ENCODE results near the gene CAMTA1. TPM values are rescaled to one million over a fixed set of nuclear protein-coding genes. Genes with fewer than 3 reads are reported as not detected.

CAMTA1 gene
- polyA plus RNA-seq, 1 of the 3 experiments (the other 2 are of a cell fraction) = 63.1 TPM

DNA sequence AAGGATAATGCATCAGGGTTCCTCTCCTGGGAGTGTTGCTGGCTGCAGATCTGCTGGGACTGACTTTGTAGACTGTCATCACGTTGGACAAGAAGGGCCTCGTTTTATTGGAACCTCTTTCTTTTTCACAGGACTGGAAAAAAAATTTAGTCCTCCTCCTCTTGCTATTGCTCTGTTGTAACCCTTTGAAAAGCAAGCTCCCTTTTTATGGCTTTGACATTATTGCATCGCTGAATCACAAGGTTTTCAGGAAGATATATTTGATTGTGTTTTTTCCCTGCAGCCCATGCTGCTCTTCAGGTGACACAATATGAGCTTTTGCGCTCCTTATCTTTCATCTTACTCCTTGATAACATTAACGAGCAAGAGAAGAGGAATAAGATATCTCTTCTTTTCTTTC is 290.9 kb downstream of the CAMTA1 start (continued):
- TF ChIP-seq, protein P1, sequence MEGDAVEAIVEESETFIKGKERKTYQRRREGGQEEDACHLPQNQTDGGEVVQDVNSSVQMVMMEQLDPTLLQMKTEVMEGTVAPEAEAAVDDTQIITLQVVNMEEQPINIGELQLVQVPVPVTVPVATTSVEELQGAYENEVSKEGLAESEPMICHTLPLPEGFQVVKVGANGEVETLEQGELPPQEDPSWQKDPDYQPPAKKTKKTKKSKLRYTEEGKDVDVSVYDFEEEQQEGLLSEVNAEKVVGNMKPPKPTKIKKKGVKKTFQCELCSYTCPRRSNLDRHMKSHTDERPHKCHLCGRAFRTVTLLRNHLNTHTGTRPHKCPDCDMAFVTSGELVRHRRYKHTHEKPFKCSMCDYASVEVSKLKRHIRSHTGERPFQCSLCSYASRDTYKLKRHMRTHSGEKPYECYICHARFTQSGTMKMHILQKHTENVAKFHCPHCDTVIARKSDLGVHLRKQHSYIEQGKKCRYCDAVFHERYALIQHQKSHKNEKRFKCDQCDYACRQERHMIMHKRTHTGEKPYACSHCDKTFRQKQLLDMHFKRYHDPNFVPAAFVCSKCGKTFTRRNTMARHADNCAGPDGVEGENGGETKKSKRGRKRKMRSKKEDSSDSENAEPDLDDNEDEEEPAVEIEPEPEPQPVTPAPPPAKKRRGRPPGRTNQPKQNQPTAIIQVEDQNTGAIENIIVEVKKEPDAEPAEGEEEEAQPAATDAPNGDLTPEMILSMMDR (IDR thresholded peaks at IDR 0.05) = no peak
- no peak for TF ChIP-seq NRF1 (IDR thresholded peaks at IDR 0.05; ENCODE audit: low read depth, low read length)
- no peak for TF ChIP-seq RXRA (IDR thresholded peaks at IDR 0.05; ENCODE audit: borderline replicate concordance, low read depth)

DNA sequence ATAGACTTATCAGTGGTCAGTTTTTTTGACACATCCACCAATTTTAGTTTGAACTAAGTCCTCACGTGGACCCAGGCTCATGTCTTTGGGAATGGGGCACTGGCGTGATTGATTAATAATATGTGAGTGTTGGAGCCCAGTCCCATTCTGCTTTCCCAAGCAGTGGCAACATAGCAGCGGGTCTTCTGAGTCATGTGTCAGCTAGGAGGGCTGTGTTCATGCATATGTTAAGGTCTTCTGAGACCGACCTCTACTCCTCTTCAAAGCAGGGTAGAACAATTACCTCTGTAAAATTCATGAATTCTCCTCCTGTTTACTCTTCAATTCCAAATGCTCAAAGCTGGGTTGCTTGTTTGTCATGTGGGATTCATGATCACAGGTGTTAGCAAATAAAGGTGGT is 291.3 kb downstream of the CAMTA1 start:
- no peak overlapping the region for H3K4me3 ChIP-seq (ENCODE audit: low read depth in 2 of 2, low read length in 1 of 2)
- ChIA-PET CTCF (interaction anchor here (1.2 to 1.3 kb wide), 2 partner anchors 31 to 132 kb away, joined by 3 read pairs; no protein-coding TSS in a partner anchor), POLR2A (no interaction called here)
- H3K79me2 ChIP-seq (ENCODE audit: insufficient read depth) = no peaks in the 10 kb centered on the region
- WGBS (ENCODE audit: low lambda C conversion rate) = 30% methylated on average over 4 of the region's 4 CpGs
- H2AFZ ChIP-seq (ENCODE audit: low read depth) = no peak overlapping the region
- no peaks in the 10 kb centered on the region for H3K36me3 ChIP-seq (replicated peaks in 1 of 2; ENCODE audit: control insufficient read depth in 1 of 2, insufficient read depth in 2 of 2, low read length in 1 of 2)
- TF ChIP-seq SMC3 (IDR thresholded peaks at IDR 0.05; ENCODE audit: low read depth, low read length) (no peak), TEAD4 (IDR thresholded peaks at IDR 0.05; ENCODE audit: borderline replicate concordance, insufficient read depth) (no peak), RCOR1 (IDR thresholded peaks at IDR 0.05; ENCODE audit: low read length) (no peak), EP300 (IDR thresholded peaks at IDR 0.05; ENCODE audit: borderline replicate concordance in 1 of 2, low read depth in 1 of 2, low read length in 1 of 2) (no peak), NRF1 (IDR thresholded peaks at IDR 0.05; ENCODE audit: low read depth, low read length) (no peak), NFIC (IDR thresholded peaks at IDR 0.05; ENCODE audit: borderline replicate concordance) (no peak), RAD21 (IDR thresholded peaks at IDR 0.05; ENCODE audit: low read length) (no peak), ELF1 (IDR thresholded peaks at IDR 0.05) (no peak), MEF2A (IDR thresholded peaks at IDR 0.05; ENCODE audit: borderline replicate concordance, low read depth) (no peak), TAF1 (IDR thresholded peaks at IDR 0.05; ENCODE audit: borderline replicate concordance, low read depth, low read length) (no peak), YY1 (IDR thresholded peaks at IDR 0.05; ENCODE audit: low read depth) (no peak)
- TF ChIP-seq, protein P2, sequence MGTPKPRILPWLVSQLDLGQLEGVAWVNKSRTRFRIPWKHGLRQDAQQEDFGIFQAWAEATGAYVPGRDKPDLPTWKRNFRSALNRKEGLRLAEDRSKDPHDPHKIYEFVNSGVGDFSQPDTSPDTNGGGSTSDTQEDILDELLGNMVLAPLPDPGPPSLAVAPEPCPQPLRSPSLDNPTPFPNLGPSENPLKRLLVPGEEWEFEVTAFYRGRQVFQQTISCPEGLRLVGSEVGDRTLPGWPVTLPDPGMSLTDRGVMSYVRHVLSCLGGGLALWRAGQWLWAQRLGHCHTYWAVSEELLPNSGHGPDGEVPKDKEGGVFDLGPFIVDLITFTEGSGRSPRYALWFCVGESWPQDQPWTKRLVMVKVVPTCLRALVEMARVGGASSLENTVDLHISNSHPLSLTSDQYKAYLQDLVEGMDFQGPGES (IDR thresholded peaks at IDR 0.05; ENCODE audit: low read depth, low read length) = no peak
- TF ChIP-seq, protein P3, sequence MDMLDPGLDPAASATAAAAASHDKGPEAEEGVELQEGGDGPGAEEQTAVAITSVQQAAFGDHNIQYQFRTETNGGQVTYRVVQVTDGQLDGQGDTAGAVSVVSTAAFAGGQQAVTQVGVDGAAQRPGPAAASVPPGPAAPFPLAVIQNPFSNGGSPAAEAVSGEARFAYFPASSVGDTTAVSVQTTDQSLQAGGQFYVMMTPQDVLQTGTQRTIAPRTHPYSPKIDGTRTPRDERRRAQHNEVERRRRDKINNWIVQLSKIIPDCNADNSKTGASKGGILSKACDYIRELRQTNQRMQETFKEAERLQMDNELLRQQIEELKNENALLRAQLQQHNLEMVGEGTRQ (IDR thresholded peaks at IDR 0.05; ENCODE audit: borderline replicate concordance, low read depth, low read length) = no peak
- TF ChIP-seq, protein P1 (IDR thresholded peaks at IDR 0.05) = no peak
- TF ChIP-seq, protein P4, sequence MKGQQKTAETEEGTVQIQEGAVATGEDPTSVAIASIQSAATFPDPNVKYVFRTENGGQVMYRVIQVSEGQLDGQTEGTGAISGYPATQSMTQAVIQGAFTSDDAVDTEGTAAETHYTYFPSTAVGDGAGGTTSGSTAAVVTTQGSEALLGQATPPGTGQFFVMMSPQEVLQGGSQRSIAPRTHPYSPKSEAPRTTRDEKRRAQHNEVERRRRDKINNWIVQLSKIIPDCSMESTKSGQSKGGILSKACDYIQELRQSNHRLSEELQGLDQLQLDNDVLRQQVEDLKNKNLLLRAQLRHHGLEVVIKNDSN (IDR thresholded peaks at IDR 0.05; ENCODE audit: borderline replicate concordance, low read depth) = no peak
- TF ChIP-seq, protein P5, sequence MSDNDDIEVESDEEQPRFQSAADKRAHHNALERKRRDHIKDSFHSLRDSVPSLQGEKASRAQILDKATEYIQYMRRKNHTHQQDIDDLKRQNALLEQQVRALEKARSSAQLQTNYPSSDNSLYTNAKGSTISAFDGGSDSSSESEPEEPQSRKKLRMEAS (IDR thresholded peaks at IDR 0.05; ENCODE audit: low read depth) = no peak
- H3K4me2 ChIP-seq = no peak overlapping the region
- H3K27ac ChIP-seq (ENCODE audit: low read depth in 2 of 2, low read length in 1 of 2) = no peak overlapping the region
- no peaks in the 10 kb centered on the region for H3K27me3 ChIP-seq (ENCODE audit: insufficient read depth)
- H4K20me1 ChIP-seq (ENCODE audit: insufficient read depth) = no peaks in the 10 kb centered on the region
- H3K9me3 ChIP-seq = no peaks in the 10 kb centered on the region
- no peaks in the 10 kb centered on the region for H3F3A ChIP-seq (replicated peaks; ENCODE audit: insufficient read depth)
- H3K4me1 ChIP-seq (ENCODE audit: control insufficient read depth in 1 of 2, insufficient read depth in 2 of 2, low read depth in 1 of 2, low read length in 1 of 2) = no peaks in the 10 kb centered on the region
- H3K9ac ChIP-seq = no peak overlapping the region
- no peaks in the 10 kb centered on the region for H3K9me2 ChIP-seq
- DNase-seq = no peak
